ENCODE results near the gene NAPA.

- TF ChIP-seq CTCF (IDR thresholded peaks at IDR 0.05) (no peak), POLR2A (IDR thresholded peaks at IDR 0.05) (peak in 3 of 4 donors; percentile 93 to 98 (median 95))
Observed at GRCh38 chr19:47514869-47515588, at the start of gene NAPA.
